SH-SY5Y (cell line): Measurements from ENCODE around the gene KAT8.

ENCODE experiments used
- GATA2 ChIP-seq: IDR thresholded peaks from 2 replicates; pipeline ENCODE4 v1.6.1; 2011; ENCODE audit warnings: mild to moderate bottlenecking, low read depth, low read length
- GATA3 ChIP-seq: IDR thresholded peaks from 2 replicates; pipeline ENCODE4 v1.6.1; 2011; ENCODE audit warnings: low read depth, mild to moderate bottlenecking, low read length, moderate library complexity

DNA sequence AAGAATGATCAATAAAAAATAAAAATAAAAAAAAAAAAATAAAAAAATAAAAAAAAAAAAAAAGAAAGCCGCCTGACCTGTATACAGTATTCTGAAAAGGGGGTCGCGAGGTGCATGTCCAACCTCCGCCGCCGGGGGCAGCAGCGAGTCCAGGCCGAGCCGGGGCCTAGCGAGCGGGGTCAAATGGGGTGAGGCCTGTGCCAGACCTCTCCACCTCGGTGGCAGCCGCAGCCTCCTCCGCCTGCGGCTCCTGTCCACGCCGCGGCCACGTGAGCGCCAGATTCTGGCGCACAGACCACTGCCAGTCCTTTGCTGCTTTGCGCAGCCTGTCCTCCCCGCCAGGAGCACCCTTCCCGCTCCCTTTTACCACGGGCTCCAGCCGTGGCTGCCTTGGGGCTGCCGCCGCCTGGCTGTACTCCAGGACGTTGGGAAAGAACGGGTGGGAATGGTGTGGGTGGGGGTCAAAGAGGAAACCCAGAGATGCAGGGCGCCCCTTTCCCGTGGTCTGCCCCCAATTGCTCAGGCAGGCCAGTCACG lies 11.7 kb upstream of the KAT8 start:
- no peak for TF ChIP-seq GATA3
- TF ChIP-seq GATA2: no peak
